Measurements from ENCODE around the gene DBF4B. TPM values are rescaled to one million over a fixed set of nuclear protein-coding genes. Genes with fewer than 3 reads are reported as not detected.
"Not testable (repeated sequence)": the region's sequence is repeated elsewhere in the genome, so short reads cannot be mapped to it uniquely, and the experiment has no call there.

The DBF4B gene
- total and polyA plus RNA-seq, 4 donors = 0.44 to 4.5 (median 1.0) TPM

DNA sequence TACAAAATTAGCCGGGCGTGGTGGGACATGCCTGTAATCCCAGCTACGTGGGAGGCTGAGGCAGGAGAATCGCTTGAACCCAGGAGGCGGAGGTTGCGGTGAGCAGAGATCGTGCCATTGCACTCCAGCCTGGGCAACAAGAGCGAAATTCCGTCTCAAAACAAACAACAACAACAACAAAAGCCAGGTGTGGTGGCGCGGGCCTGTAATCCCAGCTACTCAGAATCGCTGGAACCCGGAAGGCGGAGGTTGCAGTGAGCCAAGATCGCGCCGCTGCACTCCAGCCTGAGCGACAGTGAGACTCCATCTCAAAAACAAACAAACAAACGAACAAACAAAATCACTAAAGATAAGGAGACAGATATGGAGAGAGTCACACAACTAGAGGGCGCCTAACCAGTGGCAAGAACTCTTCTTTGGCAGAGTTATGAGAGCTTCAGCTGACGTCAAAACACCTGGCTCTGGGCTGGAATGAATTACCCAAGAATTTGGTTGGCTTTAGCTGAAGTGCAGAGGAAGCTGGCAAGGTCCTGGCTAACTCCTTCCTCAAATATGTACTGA lies 17.6 kb upstream of the DBF4B start:
- H3K4me3 ChIP-seq (ENCODE audit: low read depth in 1 of 3, low read length in 3 of 3); H3K27ac ChIP-seq (ENCODE audit: low read depth in 1 of 2, low read length in 2 of 2): not testable (repeated sequence)

DNA sequence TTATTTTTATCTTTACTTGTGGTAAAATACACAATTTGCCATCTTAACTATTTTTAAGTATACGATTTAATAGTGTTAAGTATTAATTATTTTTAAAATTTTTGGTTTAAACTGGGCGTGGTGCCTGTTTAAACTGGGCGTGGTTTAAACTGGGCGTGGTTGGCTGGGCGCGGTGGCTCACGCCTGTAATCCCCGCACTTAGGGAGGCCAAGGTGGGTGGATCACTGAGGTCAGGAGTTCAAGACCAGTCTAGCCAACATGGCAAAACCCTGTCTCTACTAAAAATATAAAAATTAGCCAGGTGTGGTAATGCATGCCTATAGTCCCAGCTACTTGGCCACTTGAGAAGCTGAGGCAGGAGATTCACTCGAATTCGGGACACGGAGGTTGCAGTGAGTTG lies 14.9 kb upstream of the DBF4B start:
- Histone ChIP-seq H3K9me3 (ENCODE audit: control insufficient read depth in 4 of 4, low read length in 3 of 4) (no peaks in the 10 kb centered on the region), H3K4me3 (ENCODE audit: low read depth in 1 of 3, low read length in 3 of 3) (no peak overlapping the region), H3K4me1 (ENCODE audit: control insufficient read depth in 4 of 4, insufficient read depth in 4 of 4, low read length in 3 of 4) (peaks cover 3 to 20% (median 15%) of the 10 kb centered on the region in 4 donors), H3K9ac (ENCODE audit: low read depth in 1 of 2, low read length in 2 of 2) (no peak overlapping the region), H3K27me3 (ENCODE audit: control insufficient read depth in 4 of 4, insufficient read depth in 4 of 4, low read length in 3 of 4) (no peaks in the 10 kb centered on the region), H3K27ac (ENCODE audit: low read depth in 1 of 2, low read length in 2 of 2) (no peak overlapping the region), H3K36me3 (ENCODE audit: control insufficient read depth in 4 of 4, insufficient read depth in 3 of 4, low read depth in 1 of 4, low read length in 3 of 4) (no peaks in the 10 kb centered on the region)
- TF ChIP-seq REST (IDR thresholded peaks at IDR 0.05) = no peak
- no peak for TF ChIP-seq CTCF (IDR thresholded peaks at IDR 0.05; ENCODE audit: low read depth, low read length, missing input control)
- TF ChIP-seq, protein P1, sequence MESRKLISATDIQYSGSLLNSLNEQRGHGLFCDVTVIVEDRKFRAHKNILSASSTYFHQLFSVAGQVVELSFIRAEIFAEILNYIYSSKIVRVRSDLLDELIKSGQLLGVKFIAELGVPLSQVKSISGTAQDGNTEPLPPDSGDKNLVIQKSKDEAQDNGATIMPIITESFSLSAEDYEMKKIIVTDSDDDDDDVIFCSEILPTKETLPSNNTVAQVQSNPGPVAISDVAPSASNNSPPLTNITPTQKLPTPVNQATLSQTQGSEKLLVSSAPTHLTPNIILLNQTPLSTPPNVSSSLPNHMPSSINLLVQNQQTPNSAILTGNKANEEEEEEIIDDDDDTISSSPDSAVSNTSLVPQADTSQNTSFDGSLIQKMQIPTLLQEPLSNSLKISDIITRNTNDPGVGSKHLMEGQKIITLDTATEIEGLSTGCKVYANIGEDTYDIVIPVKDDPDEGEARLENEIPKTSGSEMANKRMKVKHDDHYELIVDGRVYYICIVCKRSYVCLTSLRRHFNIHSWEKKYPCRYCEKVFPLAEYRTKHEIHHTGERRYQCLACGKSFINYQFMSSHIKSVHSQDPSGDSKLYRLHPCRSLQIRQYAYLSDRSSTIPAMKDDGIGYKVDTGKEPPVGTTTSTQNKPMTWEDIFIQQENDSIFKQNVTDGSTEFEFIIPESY (IDR thresholded peaks at IDR 0.05) = no peak
- TF ChIP-seq GABPA (IDR thresholded peaks at IDR 0.05 in 1 of 2, conservative IDR thresholded peaks at IDR 0.05 in 1 of 2) = no peak
- TF ChIP-seq, protein P2, sequence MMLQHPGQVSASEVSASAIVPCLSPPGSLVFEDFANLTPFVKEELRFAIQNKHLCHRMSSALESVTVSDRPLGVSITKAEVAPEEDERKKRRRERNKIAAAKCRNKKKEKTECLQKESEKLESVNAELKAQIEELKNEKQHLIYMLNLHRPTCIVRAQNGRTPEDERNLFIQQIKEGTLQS (IDR thresholded peaks at IDR 0.05) = no peak
- no peak for TF ChIP-seq TAF1 (conservative IDR thresholded peaks at IDR 0.05)
- TF ChIP-seq RXRA (IDR thresholded peaks at IDR 0.05) = no peak
- TF ChIP-seq JUND (IDR thresholded peaks at IDR 0.05) = no peak
- TF ChIP-seq HNF4A (conservative IDR thresholded peaks at IDR 0.05) = no peak
- TF ChIP-seq NR2F2 (IDR thresholded peaks at IDR 0.05) = no peak
- TF ChIP-seq YY1 (IDR thresholded peaks at IDR 0.05) = no peak
- WGBS = 73% methylated on average over 11 of the region's 11 CpGs
- DNase-seq (ENCODE audit: low spot score) = no peak

More for the DNA sequence above, 17.6 kb upstream of the DBF4B start:
- WGBS = 73% methylated on average over 21 of the region's 21 CpGs
- not testable (repeated sequence) for H3K9ac ChIP-seq (ENCODE audit: low read depth in 1 of 2, low read length in 2 of 2); DNase-seq (ENCODE audit: low spot score); H3K36me3 ChIP-seq (ENCODE audit: control insufficient read depth in 4 of 4, insufficient read depth in 3 of 4, low read depth in 1 of 4, low read length in 3 of 4); H3K27me3 ChIP-seq (ENCODE audit: control insufficient read depth in 4 of 4, insufficient read depth in 4 of 4, low read length in 3 of 4); H3K9me3 ChIP-seq (ENCODE audit: control insufficient read depth in 4 of 4, low read length in 3 of 4)
- TF ChIP-seq SP1 (IDR thresholded peaks at IDR 0.05) (peak; percentile 6), HNF4A (conservative IDR thresholded peaks at IDR 0.05) (peak in 1 of 2 donors; percentile 8), CTCF (IDR thresholded peaks at IDR 0.05; ENCODE audit: low read depth, low read length, missing input control) (peak; percentile 12)
- peaks cover 3 to 25% (median 20%) of the 10 kb centered on the region in 4 donors for H3K4me1 ChIP-seq (ENCODE audit: control insufficient read depth in 4 of 4, insufficient read depth in 4 of 4, low read length in 3 of 4)

DNA sequence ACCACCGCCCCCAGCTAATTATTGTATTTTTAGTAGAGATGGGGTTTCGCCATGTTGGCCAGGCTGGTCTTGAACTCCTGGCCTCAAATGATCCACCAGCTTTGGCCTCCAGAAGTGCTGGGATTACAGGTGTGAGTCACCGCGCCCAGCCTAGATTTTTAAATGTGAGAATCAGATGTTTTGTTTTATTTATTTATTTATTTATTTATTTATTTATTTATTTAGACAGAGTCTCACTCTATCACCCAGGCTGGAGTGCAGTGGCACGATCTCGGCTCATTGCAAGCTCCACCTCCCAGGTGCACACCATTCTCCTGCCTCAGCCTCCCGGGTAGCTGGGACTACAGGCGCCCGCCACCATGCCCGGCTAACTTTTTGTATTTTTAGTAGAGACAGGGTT lies 8.2 kb upstream of the DBF4B start:
- DNase-seq (ENCODE audit: low spot score); H3K9ac ChIP-seq (ENCODE audit: low read depth in 1 of 2, low read length in 2 of 2): not testable (repeated sequence)
- WGBS = 91% methylated on average over 10 of the region's 10 CpGs

More for the DNA sequence above, 8.2 kb upstream of the DBF4B start:
- H3K4me1 ChIP-seq (ENCODE audit: control insufficient read depth in 4 of 4, insufficient read depth in 4 of 4, low read length in 3 of 4); H3K4me3 ChIP-seq (ENCODE audit: low read depth in 1 of 3, low read length in 3 of 3); H3K27me3 ChIP-seq (ENCODE audit: control insufficient read depth in 4 of 4, insufficient read depth in 4 of 4, low read length in 3 of 4); H3K9me3 ChIP-seq (ENCODE audit: control insufficient read depth in 4 of 4, low read length in 3 of 4); H3K27ac ChIP-seq (ENCODE audit: low read depth in 1 of 2, low read length in 2 of 2); H3K36me3 ChIP-seq (ENCODE audit: control insufficient read depth in 4 of 4, insufficient read depth in 3 of 4, low read depth in 1 of 4, low read length in 3 of 4): not testable (repeated sequence)

All from liver (tissue), 9 donors.